K562 (cell line): ENCODE data around the gene NFATC3. TPM values are rescaled to one million over a fixed set of nuclear protein-coding genes. Genes with fewer than 3 reads are reported as not detected.

Source experiments
- BCOR ChIP-seq: fragments of 450-650 bp; IDR thresholded peaks from 2 replicates; pipeline ENCODE4 v1.6.1; 2016
- CCNT2 ChIP-seq: IDR thresholded peaks from 2 replicates; pipeline ENCODE4 v1.6.1; 2011; ENCODE audit warnings: borderline replicate concordance, low read depth, mild to moderate bottlenecking, moderate library complexity, mixed read lengths, low read length; ENCODE audit not compliant: insufficient read length; ENCODE audit errors: extremely low read depth
- ETS2 ChIP-seq: IDR thresholded peaks from 2 replicates; pipeline ENCODE4 v1.6.1; 2016; ENCODE audit warnings: borderline replicate concordance, missing genetic modification characterization, mild to moderate bottlenecking, moderate library complexity, missing compliant biosample characterization; ENCODE audit not compliant: poor library complexity, severe bottlenecking
- EZH2 ChIP-seq: IDR thresholded peaks from 2 replicates; pipeline ENCODE4 v1.6.1; 2012; ENCODE audit warnings: low read depth, mild to moderate bottlenecking, inconsistent platforms, low read length, borderline replicate concordance
- KDM1A ChIP-seq, 2 experiments: fragments of 450-650 bp; IDR thresholded peaks; 2 replicates each; pipeline ENCODE4 v1.6.1; 2016; ENCODE audit warnings: mild to moderate bottlenecking in 2 of 2
- NFIX ChIP-seq: fragments of 250-450 bp; sonication (Bioruptor Pico); IDR thresholded peaks from 2 replicates; pipeline ENCODE4 v1.4.0; 2020; ENCODE audit warnings: low read depth, mild to moderate bottlenecking, moderate library complexity
- POLR2G ChIP-seq: fragments of 200-400 bp; formaldehyde crosslinking; IDR thresholded peaks from 2 replicates; pipeline ENCODE4 v1.6.1; 2017; ENCODE audit warnings: low read depth, mild to moderate bottlenecking, antibody characterized with exemption, low read length, moderate library complexity
- PREB ChIP-seq: sonication (generic); formaldehyde crosslinking; IDR thresholded peaks from 2 replicates; pipeline ENCODE4 v1.8.1; 2023; ENCODE audit warnings: mild to moderate bottlenecking, missing genetic modification reagents
- PRPF4 ChIP-seq: fragments of 200-400 bp; formaldehyde crosslinking; IDR thresholded peaks from one replicate; pipeline ENCODE4 v1.6.1; 2017; ENCODE audit warnings: low read length, low read depth, mild to moderate bottlenecking; ENCODE audit not compliant: insufficient read depth, poor library complexity, severe bottlenecking
- SNAPC5 ChIP-seq: fragments of 250-450 bp; sonication (Bioruptor Pico); IDR thresholded peaks from 2 replicates; pipeline ENCODE4 v1.8.0; 2021; ENCODE audit warnings: moderate library complexity, mild to moderate bottlenecking, inconsistent platforms
- SNIP1 ChIP-seq: fragments of 450-650 bp; IDR thresholded peaks from 2 replicates; pipeline ENCODE4 v1.7.1; 2017; ENCODE audit warnings: low read depth, mild to moderate bottlenecking
- XRCC4 ChIP-seq: IDR thresholded peaks from one replicate; pipeline ENCODE4 v1.6.1; 2011; ENCODE audit not compliant: insufficient read depth, insufficient read length; ENCODE audit errors: extremely low read depth
- ZHX1 ChIP-seq: fragments of 150-350 bp; conservative IDR thresholded peaks from 2 replicates; pipeline ENCODE4 v1.6.1; 2014; ENCODE audit warnings: low read length
- polyA plus RNA-seq, 8 experiments: library from polyadenylated mRNA; depleted of rRNA in 4 of 8; stranded (reverse) in 5 of 8; unstranded in 3 of 8; fragments of >200 nt; fragmentation: Nextera tagmentation in 2 of 8; fragmentation: Illumina TruSeq in 1 of 8; extraction: Ambion mirVana in 2 of 8; extraction: Trizol in 1 of 8; gene quantifications; 2 replicates each; pipeline versions ENCODE4 v1.2.1 to v1.2.3, GENCODE V29; 2011 to 2014; ENCODE audit warnings: inconsistent platforms in 1 of 8, missing spikeins in 1 of 8
- total RNA-seq, 7 experiments: library from RNA; depleted of rRNA in 6 of 7; stranded (reverse); fragments of >200 nt in 6 of 7; fragmentation: Illumina TruSeq in 2 of 7; extraction: Trizol in 2 of 7; gene quantifications; 2 replicates each; pipeline versions ENCODE4 v1.2.1 to v1.2.3, GENCODE V29; 2011 to 2021; ENCODE audit warnings: low replicate concordance in 1 of 7
- TF ChIP-seq, protein P1 (sequence below): fragments of 250-450 bp; sonication (Bioruptor Pico); IDR thresholded peaks from 2 replicates; pipeline ENCODE4 v1.8.0; 2021; ENCODE audit warnings: mild to moderate bottlenecking, moderate library complexity
- TF ChIP-seq, protein P2 (sequence below): sonication (generic); formaldehyde crosslinking; IDR thresholded peaks from 2 replicates; pipeline ENCODE4 v1.8.1; 2022; ENCODE audit warnings: missing genetic modification reagents
- TF ChIP-seq, protein P3 (sequence below): fragments of 450-650 bp; IDR thresholded peaks from 2 replicates; pipeline ENCODE4 v1.6.1; 2018; ENCODE audit not compliant: partially characterized antibody

The NFATC3 gene
- total and polyA plus RNA-seq, 9 of the 15 experiments (the other 6 are each of a cell fraction or from before 2014, with no cell fraction given) = 15.7 to 98.4 (median 59.4) TPM

DNA sequence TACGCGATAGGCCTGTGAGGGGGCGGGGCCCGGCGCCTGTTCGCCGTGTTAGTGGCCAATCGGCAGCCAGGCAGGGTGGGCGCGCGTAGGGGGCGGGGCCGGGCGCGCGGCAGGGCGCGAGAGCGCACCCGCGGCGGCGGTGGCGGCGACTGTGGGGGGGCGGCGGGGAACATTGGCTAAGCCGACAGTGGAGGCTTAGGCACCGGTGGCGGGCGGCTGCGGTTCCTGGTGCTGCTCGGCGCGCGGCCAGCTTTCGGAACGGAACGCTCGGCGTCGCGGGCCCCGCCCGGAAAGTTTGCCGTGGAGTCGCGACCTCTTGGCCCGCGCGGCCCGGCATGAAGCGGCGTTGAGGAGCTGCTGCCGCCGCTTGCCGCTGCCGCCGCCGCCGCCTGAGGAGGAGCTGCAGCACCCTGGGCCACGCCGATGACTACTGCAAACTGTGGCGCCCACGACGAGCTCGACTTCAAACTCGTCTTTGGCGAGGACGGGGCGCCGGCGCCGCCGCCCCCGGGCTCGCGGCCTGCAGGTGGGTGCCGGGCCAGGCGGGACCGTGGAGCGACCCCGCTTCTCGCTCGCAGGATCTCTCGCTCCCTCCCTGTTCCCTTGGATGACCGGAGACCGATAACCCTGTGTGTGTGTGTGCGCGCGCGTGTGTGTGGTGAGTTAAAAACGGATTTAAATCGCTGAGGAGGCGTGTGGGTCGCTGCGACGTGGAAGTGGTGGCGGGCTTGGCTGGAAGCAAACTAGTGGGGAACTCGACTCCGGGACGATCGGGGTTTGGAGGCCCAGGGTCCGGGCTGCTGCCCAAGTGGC lies at the start of gene NFATC3 (continued):
- TF ChIP-seq CCNT2 = peak; percentile 86
- no peak for TF ChIP-seq BCOR
- TF ChIP-seq PREB (CRISPR knock-in tag) = peak; percentile 95; the same call in 1 of the 2 replicates
- no peak for TF ChIP-seq XRCC4
- no peak for TF ChIP-seq EZH2
- TF ChIP-seq NFIX (CRISPR knock-in tag) = no peak
- TF ChIP-seq ZHX1 = 0 out of 2 replicates have a peak, but pooled peaks have one; percentile 60
- TF ChIP-seq ETS2 (tag) = no peak
- TF ChIP-seq SNAPC5 = no peak
- no peak for TF ChIP-seq SNIP1
- TF ChIP-seq, protein P1, sequence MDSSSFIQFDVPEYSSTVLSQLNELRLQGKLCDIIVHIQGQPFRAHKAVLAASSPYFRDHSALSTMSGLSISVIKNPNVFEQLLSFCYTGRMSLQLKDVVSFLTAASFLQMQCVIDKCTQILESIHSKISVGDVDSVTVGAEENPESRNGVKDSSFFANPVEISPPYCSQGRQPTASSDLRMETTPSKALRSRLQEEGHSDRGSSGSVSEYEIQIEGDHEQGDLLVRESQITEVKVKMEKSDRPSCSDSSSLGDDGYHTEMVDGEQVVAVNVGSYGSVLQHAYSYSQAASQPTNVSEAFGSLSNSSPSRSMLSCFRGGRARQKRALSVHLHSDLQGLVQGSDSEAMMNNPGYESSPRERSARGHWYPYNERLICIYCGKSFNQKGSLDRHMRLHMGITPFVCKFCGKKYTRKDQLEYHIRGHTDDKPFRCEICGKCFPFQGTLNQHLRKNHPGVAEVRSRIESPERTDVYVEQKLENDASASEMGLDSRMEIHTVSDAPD (CRISPR knock-in tag) = peak; percentile 92
- peak; percentile 85 for TF ChIP-seq POLR2G
- TF ChIP-seq, protein P2, sequence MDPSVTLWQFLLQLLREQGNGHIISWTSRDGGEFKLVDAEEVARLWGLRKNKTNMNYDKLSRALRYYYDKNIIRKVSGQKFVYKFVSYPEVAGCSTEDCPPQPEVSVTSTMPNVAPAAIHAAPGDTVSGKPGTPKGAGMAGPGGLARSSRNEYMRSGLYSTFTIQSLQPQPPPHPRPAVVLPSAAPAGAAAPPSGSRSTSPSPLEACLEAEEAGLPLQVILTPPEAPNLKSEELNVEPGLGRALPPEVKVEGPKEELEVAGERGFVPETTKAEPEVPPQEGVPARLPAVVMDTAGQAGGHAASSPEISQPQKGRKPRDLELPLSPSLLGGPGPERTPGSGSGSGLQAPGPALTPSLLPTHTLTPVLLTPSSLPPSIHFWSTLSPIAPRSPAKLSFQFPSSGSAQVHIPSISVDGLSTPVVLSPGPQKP = no peak
- TF ChIP-seq, protein P3, sequence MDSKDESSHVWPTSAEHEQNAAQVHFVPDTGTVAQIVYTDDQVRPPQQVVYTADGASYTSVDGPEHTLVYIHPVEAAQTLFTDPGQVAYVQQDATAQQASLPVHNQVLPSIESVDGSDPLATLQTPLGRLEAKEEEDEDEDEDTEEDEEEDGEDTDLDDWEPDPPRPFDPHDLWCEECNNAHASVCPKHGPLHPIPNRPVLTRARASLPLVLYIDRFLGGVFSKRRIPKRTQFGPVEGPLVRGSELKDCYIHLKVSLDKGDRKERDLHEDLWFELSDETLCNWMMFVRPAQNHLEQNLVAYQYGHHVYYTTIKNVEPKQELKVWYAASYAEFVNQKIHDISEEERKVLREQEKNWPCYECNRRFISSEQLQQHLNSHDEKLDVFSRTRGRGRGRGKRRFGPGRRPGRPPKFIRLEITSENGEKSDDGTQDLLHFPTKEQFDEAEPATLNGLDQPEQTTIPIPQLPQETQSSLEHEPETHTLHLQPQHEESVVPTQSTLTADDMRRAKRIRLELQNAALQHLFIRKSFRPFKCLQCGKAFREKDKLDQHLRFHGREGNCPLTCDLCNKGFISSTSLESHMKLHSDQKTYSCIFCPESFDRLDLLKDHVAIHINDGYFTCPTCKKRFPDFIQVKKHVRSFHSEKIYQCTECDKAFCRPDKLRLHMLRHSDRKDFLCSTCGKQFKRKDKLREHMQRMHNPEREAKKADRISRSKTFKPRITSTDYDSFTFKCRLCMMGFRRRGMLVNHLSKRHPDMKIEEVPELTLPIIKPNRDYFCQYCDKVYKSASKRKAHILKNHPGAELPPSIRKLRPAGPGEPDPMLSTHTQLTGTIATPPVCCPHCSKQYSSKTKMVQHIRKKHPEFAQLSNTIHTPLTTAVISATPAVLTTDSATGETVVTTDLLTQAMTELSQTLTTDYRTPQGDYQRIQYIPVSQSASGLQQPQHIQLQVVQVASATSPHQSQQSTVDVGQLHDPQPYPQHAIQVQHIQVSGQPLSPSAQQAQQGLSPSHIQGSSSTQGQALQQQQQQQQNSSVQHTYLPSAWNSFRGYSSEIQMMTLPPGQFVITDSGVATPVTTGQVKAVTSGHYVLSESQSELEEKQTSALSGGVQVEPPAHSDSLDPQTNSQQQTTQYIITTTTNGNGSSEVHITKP = no peak
- TF ChIP-seq KDM1A (IDR thresholded peaks at IDR 0.05) = no peak
- no peak for TF ChIP-seq PRPF4
